CD4-positive, alpha-beta T cell treated with Interleukin-4 for 1 hour (primary cell): ENCODE measurements around the gene MAP3K13.
A peak's percentile ranks its signal among the peaks of the same experiment; 100 is the strongest.
"Not testable (repeated sequence)": the region's sequence is repeated elsewhere in the genome, so short reads cannot be mapped to it uniquely, and the experiment has no call there.

Experiments
- DNase-seq, 2 donors: peaks; one replicate each; pipeline ENCODE4 v3.0.0-alpha.2; 2020 to 2022

Gene MAP3K13

DNA sequence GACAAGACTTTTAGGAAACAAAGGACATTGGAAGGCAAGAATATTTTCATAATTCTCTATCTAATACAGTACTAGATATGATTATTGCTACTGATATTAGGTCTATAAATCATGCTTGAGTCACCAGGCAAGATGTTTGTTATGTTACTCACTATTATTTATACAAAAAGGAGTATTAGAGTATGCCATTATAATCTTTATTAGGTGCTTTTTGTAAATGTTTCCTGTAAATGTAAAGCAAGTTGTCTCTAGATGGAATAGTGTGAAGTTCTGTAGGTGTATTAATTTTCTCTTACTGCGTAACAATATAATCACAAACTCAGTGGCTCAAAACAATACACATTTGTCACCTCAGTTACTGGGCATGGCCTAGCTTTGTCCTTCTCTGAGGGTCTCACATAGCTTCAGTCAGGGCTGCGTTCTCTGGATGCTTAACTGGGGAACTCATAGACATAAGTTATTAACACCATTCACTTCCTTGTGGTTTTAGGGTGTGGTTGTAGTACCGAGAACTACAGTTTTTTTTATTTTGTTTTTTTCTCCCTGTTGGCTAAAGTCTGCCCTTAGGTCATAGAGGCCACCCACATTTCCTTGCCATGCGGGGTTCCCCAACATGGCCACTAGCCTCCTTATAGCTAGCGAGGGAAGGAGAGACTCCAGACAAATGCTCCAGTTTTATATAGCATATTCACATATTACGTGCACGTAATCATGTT, 20.3 kb upstream of the MAP3K13 start:
- peak; percentile 2 to 22 for DNase-seq

GRCh38 chr3:185347399-185347798, 15.5 kb upstream of the MAP3K13 start:
- DNase-seq: no peak

GRCh38 chr3:185350841-185351240, 12.1 kb upstream of the MAP3K13 start:
- DNase-seq: no peak

DNA sequence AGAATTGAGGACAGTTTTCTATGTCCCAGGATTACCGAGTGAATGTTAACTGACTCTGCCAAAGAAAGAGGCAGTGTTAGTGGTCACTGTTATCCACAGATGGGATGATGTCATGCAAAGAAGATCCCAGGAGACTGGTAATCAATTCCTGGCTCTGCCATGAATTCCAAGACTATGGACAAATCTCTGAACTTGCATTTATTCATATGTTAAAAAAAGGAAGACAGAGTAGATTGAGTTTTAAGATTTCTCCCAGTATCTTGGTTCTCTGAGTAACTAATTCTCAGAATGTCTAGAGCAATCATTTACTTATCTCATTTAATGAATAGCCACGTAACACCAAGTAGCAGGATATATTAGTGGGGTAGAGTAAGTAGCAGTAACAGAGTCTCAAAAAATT, 11.5 kb upstream of the MAP3K13 start:
- no peak for DNase-seq

DNA sequence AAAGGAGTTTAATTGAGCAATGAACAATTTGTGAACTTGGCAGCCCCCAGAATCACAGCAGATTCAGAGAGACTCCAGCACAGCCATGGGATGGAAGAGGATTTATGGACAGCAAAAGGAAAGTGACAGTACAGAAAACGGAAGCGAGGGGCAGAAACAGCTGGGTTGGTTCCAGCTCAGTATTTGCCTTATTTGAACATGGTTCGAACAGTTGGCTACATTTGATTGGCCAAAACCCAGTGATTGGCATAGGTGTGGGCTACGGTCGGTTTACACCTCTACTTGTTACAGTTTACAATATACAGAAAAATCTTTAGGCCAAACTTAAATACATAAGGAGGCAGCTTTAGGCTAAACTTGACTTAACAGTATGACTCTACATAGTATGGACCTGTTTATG, 9.7 kb upstream of the MAP3K13 start:
- no peak for DNase-seq

- peak; percentile 60 to 75 for DNase-seq
Observed at GRCh38 chr3:185353823-185354614, 8.9 kb upstream of the MAP3K13 start.

- no peak for DNase-seq
Observed at GRCh38 chr3:185356499-185356898, 6.4 kb upstream of the MAP3K13 start.

DNA sequence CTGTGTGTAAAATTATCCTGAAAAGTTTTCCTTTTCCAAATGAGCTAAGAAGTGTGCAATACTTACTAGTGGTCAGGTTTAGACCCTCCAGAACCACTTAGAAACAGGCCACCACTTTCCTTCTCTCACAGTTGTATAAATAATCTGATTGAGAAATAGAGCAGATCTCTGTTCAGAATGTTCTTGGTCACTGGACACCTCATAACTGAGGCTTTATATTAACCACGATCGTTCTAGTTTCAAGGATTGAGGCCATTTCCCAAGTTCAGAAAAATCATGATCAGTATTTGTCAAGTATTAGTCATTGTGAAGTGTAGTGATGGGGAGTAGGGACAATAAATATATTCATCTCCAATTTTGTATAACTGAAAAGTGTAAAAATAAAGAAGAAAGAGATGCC, 1.0 kb upstream of the MAP3K13 start:
- no peak for DNase-seq

- no peak for DNase-seq
Observed at GRCh38 chr3:185363662-185364203, 797 bp downstream of the MAP3K13 start.

DNA sequence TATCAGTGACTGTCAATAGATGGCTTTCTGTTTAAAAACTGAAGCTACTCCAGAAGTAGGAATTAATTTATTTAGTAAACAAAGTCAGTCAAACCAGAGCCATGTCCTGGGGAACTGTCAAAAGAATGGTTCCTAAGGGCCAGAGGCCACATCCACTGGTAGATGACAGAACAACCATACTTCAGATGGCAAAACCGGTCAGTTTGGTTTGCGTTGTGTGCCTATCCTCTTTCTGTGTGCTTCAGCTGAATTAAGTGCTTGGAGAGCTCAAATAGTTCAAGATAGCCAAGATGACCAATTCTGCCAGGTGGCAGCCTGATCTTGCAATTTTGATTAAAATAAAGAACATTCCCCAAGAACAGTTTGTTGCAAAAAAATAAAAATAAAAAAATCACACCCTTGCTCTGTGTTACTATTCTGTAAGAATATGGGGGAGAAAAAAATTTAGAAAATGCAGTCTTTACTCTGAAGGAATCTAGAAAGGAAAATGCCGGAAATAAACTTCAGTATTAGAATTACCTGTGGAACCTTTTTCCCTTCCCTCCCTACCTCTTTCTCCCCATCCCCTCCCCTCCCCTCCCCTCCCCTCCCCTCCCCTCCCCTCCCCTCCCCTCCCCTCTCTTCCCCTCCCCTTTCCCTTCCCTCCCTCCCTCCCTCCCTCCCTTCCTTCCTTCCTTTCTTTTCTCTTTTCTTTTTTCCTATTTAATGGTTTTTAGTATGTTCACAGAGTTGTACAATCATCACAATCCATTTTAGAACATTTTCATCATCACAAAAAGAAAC, 2.5 kb downstream of the MAP3K13 start:
- no peak for DNase-seq

DNA sequence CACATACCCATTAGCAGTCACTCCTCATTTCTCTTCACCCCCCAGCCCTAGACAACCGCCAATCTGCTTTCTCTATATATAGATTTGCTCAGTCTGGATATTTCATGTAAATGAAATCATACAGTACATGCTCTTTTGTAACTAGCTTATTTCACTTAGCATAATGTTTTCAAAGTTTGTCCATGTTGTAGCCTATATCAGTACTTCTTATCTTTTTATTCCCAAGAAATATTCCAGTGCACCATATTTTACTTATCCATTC, 3.1 kb downstream of the MAP3K13 start:
- no peak for DNase-seq

DNA sequence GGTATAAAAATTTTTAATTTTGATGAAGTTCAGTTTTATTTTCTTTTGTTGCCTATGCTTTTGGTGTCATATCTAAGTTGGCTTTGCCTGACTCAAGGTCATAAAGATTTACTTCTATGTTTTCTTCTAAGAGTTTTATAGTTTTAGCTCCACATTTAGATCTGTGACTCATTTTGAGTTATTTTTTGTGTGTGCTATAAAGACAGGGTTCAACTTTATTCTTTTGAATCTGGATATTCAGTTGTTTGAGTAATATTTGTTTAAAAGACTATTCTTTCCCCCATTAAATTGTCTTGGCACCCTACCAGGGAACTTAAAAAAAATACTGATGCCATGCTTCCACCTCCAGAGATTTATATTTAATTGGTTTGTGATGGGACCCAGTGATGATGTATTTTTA, 4.0 kb downstream of the MAP3K13 start:
- no peak for DNase-seq

GRCh38 chr3:185370349-185370748, 7.4 kb downstream of the MAP3K13 start:
- not testable (repeated sequence) for DNase-seq

DNA sequence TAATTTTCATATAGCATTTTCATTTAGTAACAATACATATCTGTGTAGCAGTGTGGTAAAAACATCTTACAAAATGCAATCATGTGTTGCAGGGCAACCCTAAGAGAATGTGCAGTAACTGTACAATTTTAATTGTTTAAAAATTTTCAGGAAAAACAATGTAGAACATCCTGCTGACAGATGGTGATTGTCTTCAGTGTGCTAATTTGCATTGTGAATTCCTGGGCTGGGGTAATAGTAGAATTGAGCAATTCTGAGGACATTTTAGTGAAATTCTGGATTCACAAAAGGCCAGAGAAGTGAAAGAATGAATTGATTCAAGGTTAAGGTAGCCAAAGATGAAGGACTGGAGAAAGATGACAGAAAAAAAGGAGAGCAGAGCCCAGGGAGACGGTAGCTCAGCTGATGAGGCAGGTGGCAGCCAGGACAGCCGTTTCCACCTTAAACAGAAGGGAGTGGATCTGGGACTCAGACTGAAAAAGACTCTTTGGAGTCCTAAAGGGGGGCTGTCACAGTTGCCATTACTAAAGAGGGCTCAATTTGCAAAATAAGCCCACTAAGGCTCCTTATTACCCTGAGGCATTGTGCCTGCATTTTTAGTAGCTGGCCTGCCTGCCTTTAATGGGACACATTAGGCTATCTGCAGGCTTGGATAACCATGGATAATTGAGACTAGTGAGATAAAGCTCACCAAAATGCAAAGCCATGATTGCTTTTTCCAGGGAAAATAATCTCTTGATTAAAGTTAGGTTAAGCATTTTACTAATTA, 8.6 kb downstream of the MAP3K13 start:
- no peak for DNase-seq

- no peak for DNase-seq
Observed at GRCh38 chr3:185381320-185382058, 18.6 kb downstream of the MAP3K13 start.

DNA sequence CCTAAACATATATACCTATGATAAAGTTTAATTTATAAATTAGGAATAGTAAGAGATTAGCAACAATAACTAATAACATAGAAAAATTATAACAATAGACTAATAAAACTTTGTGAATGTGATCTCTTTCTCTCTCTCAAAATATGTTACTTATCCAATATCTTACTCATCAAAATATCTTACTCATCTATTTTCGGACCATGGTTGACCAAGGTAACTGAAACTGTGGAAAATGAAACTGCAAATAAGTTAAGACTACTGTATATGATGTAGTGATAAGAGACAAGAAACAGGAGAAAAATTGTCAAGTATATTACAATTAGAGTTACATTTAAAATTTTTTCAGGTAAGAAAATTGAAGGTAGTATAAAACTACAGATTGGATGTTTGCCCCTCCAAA, 19.2 kb downstream of the MAP3K13 start:
- no peak for DNase-seq

GRCh38 chr3:185386515-185386914, 23.6 kb downstream of the MAP3K13 start:
- not testable (repeated sequence) for DNase-seq

DNA sequence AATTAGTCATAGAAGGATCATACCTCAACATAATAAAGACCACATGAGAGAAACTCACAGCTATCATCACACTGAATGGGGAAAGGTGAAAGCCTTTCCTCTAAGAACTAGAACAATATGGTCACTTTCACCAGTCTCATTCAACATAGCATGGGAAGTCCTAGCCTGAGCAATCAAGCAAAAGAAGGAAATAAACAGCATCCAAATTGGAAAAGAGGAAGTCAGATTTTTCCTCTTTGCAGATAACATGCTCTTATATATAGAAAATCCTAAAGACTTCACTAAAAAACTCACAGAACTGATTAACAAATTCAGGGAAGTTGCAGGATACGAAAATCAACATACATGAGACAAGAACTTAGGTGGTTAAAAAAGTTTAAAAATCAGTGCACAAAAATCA, 24.7 kb downstream of the MAP3K13 start:
- DNase-seq: no peak

DNA sequence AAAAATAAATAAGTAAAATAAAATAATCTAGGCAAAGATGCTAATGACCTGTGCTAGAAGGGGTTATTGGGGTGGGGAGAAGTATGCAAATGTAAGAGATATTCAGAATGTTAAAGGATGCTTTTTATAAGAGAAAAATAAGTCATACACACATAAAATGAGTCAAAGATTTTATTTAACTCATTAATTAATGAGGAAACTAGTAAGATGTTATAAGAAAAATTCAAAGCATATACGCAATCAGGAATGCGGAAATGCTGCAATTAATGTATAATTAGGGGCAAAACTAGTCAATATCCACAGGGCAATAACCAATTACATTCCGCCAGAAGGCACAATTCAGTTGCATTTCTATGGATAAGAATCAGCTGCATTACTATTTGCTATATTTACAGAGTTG, 30.1 kb downstream of the MAP3K13 start:
- no peak for DNase-seq

DNA sequence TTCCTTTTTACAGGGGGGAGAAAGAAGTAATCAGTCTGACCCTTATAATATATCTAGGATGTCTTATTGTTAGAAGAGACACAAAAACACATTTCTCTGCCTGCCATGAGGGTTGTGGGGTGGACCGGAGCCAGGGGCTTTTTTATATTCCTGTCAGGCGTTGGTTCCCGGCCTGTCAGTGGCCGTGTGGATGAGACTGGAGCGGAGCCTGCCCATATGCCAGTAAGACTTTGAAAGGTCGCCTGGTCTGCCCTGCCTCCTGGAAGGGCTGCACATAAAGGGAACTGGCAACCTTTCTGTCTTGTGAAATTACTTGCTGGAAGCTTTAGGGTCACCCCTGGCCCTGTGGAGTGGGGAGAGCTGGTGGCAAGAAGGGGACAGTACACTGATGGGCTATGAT, 34.7 kb downstream of the MAP3K13 start:
- DNase-seq: no peak

GRCh38 chr3:185399737-185400667, 37.1 kb downstream of the MAP3K13 start:
- DNase-seq: no peak
